AG08396 (cell line): ENCODE results near the gene ZNF195.
A peak's percentile ranks its signal among the peaks of the same experiment; 100 is the strongest.
"Not testable (repeated sequence)": the region's sequence is repeated elsewhere in the genome, so short reads cannot be mapped to it uniquely, and the experiment has no call there.

Experiments used
- DNase-seq: peaks from one replicate; pipeline ENCODE4 v3.0.0; 2012; ENCODE audit warnings: low spot score, mixed read lengths

The ZNF195 gene

GRCh38 chr11:3378426-3379423, at the start of gene ZNF195:
Gene ZNF195 (minus strand): TSS chr11:3379146. CDS start chr11:3379040, 106 bp downstream.
- DNase-seq = peak; percentile 98

GRCh38 chr11:3428076-3428475, 49.1 kb upstream of the ZNF195 start:
- not testable (repeated sequence) for DNase-seq

- not testable (repeated sequence) for DNase-seq
Measured at GRCh38 chr11:3426541-3426940, 47.6 kb upstream of the ZNF195 start.

GRCh38 chr11:3423928-3424327, 45.0 kb upstream of the ZNF195 start:
- not testable (repeated sequence) for DNase-seq

GRCh38 chr11:3423138-3423731, 44.3 kb upstream of the ZNF195 start:
- DNase-seq = peak; percentile 28

GRCh38 chr11:3422380-3423137, 43.6 kb upstream of the ZNF195 start:
- DNase-seq = peak; percentile 90

- not testable (repeated sequence) for DNase-seq
Measured at GRCh38 chr11:3421608-3422379, 42.8 kb upstream of the ZNF195 start.

GRCh38 chr11:3420281-3421042, 41.5 kb upstream of the ZNF195 start:
- DNase-seq = not testable (repeated sequence)

- not testable (repeated sequence) for DNase-seq
Measured at GRCh38 chr11:3419496-3419895, 40.5 kb upstream of the ZNF195 start.

- not testable (repeated sequence) for DNase-seq
Measured at GRCh38 chr11:3417047-3417446, 38.1 kb upstream of the ZNF195 start.

- not testable (repeated sequence) for DNase-seq
Measured at GRCh38 chr11:3415301-3415700, 36.4 kb upstream of the ZNF195 start.

GRCh38 chr11:3413666-3414065, 34.7 kb upstream of the ZNF195 start:
- not testable (repeated sequence) for DNase-seq

GRCh38 chr11:3412837-3413236, 33.9 kb upstream of the ZNF195 start:
- no peak for DNase-seq

- DNase-seq = peak; percentile 66
Measured at GRCh38 chr11:3408722-3409121, 29.8 kb upstream of the ZNF195 start.

- not testable (repeated sequence) for DNase-seq
Measured at GRCh38 chr11:3408058-3408605, 29.2 kb upstream of the ZNF195 start.

GRCh38 chr11:3406937-3407336, 28.0 kb upstream of the ZNF195 start:
- not testable (repeated sequence) for DNase-seq

GRCh38 chr11:3406223-3406875, 27.4 kb upstream of the ZNF195 start:
- DNase-seq = not testable (repeated sequence)

GRCh38 chr11:3404076-3404925, 25.4 kb upstream of the ZNF195 start:
- not testable (repeated sequence) for DNase-seq

GRCh38 chr11:3402861-3403250, 23.9 kb upstream of the ZNF195 start:
- DNase-seq = not testable (repeated sequence)
